Smooth muscle cell (in vitro differentiated cells): Measurements from ENCODE around the gene INPP5A. TPM values are rescaled to one million over a fixed set of nuclear protein-coding genes. Genes with fewer than 3 reads are reported as not detected.
"Not testable (repeated sequence)": the region's sequence is repeated elsewhere in the genome, so short reads cannot be mapped to it uniquely, and the experiment has no call there.

Experiments used
- DNase-seq: peaks from one replicate; lab custom pipeline; 2025; ENCODE audit not compliant: unreplicated experiment; lab: John Stamatoyannopoulos, UW
- H2AFZ ChIP-seq: fragments of 200-600 bp; sonication (generic); 2 replicates; pipeline ENCODE4 v1.6.0; 2016; ENCODE audit warnings: antibody characterized with exemption, low read depth, mild to moderate bottlenecking
- H3F3A ChIP-seq: fragments of 200-600 bp; sonication (generic); 2 replicates; pipeline ENCODE4 v1.6.0; 2017; ENCODE audit warnings: antibody characterized with exemption, low read depth
- H3K27ac ChIP-seq: fragments of 200-600 bp; sonication (generic); 2 replicates; pipeline ENCODE4 v1.5.1; 2016; ENCODE audit warnings: low read depth, mild to moderate bottlenecking
- H3K27me3 ChIP-seq: fragments of 200-600 bp; sonication (generic); 2 replicates; pipeline ENCODE4 v1.6.1; 2016; ENCODE audit warnings: low read depth, mild to moderate bottlenecking
- H3K36me3 ChIP-seq: fragments of 200-600 bp; sonication (generic); 2 replicates; pipeline ENCODE4 v1.5.1; 2016; ENCODE audit warnings: low read depth
- H3K4me1 ChIP-seq: fragments of 200-600 bp; sonication (generic); 2 replicates; pipeline ENCODE4 v1.5.1; 2016; ENCODE audit warnings: low read depth
- H3K4me2 ChIP-seq: fragments of 200-600 bp; sonication (generic); 2 replicates; pipeline ENCODE4 v1.6.0; 2016; ENCODE audit warnings: mild to moderate bottlenecking
- H3K4me3 ChIP-seq: fragments of 200-600 bp; sonication (generic); 2 replicates; pipeline ENCODE4 v1.5.1; 2016; ENCODE audit warnings: mild to moderate bottlenecking
- H3K79me2 ChIP-seq: fragments of 200-600 bp; sonication (generic); 2 replicates; pipeline ENCODE4 v1.6.0; 2016; ENCODE audit warnings: low read depth, mild to moderate bottlenecking
- H3K9ac ChIP-seq: fragments of 200-600 bp; sonication (generic); 2 replicates; pipeline ENCODE4 v1.6.0; 2016; ENCODE audit warnings: low read depth
- H3K9me3 ChIP-seq: fragments of 200-600 bp; sonication (generic); replicated peaks from 2 replicates; pipeline ENCODE4 v1.5.1; 2016; ENCODE audit warnings: low read depth
- H4K20me1 ChIP-seq: fragments of 200-600 bp; sonication (generic); 2 replicates; pipeline ENCODE4 v1.6.0; 2016; ENCODE audit warnings: low read depth
- WGBS: methylation state at CpG from one replicate; pipeline ENCODE4 v1.1.7; 2016; ENCODE audit warnings: low lambda C conversion rate; 5-methylcytosine and 5-hydroxymethylcytosine counted together
- polyA plus RNA-seq: library from polyadenylated mRNA; unstranded; fragments of >200 nt; fragmentation: Nextera tagmentation; extraction: Ambion mirVana; gene quantifications from 2 replicates; pipeline ENCODE4 v1.2.1, GENCODE V29; 2016
- total RNA-seq: library from RNA; depleted of rRNA; stranded (reverse); fragments of >200 nt; gene quantifications from 2 replicates; pipeline ENCODE4 v1.2.3, GENCODE V29; 2014
- TF ChIP-seq, protein P1 (sequence below): fragments of 200-600 bp; sonication (generic); IDR thresholded peaks from 2 replicates; pipeline ENCODE4 v1.5.1; 2017; ENCODE audit warnings: borderline replicate concordance, mild to moderate bottlenecking, antibody characterized with exemption; ENCODE audit not compliant: insufficient read depth, poor library complexity, severe bottlenecking

Gene INPP5A
- total and polyA plus RNA-seq, 2 experiments from 2014 or later, result 48.0 to 55.9 TPM

DNA sequence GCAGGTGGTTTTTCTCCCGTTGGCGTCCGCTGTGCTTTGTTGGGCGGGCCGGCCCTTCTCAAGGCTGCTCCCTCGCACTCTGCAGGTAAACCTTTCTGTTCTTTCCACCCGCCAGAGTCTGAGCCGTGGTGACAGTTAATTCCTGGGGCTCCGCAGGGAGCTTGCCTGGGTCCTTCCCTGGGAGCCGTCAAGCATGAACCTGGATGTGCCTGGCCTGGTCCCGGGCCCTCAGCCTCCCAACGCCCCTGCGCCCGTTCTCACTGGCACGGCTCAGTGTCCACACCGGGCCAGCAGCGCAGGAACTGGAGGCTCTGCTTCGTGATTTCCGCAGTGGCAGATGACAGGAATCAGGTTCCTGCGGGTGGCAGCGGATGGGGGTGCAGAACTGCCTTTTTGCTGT, 259.3 kb downstream of the INPP5A start:
- H3K9me3 ChIP-seq, result no peaks in the 10 kb centered on the region
- WGBS, result 91% methylated on average over 21 of the region's 21 CpGs
- H3K27ac ChIP-seq, result no peak overlapping the region
- H3K27me3 ChIP-seq, result peaks cover 8% of the 10 kb centered on the region
- TF ChIP-seq, protein P1, sequence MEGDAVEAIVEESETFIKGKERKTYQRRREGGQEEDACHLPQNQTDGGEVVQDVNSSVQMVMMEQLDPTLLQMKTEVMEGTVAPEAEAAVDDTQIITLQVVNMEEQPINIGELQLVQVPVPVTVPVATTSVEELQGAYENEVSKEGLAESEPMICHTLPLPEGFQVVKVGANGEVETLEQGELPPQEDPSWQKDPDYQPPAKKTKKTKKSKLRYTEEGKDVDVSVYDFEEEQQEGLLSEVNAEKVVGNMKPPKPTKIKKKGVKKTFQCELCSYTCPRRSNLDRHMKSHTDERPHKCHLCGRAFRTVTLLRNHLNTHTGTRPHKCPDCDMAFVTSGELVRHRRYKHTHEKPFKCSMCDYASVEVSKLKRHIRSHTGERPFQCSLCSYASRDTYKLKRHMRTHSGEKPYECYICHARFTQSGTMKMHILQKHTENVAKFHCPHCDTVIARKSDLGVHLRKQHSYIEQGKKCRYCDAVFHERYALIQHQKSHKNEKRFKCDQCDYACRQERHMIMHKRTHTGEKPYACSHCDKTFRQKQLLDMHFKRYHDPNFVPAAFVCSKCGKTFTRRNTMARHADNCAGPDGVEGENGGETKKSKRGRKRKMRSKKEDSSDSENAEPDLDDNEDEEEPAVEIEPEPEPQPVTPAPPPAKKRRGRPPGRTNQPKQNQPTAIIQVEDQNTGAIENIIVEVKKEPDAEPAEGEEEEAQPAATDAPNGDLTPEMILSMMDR, result no peak
- no peak overlapping the region for H2AFZ ChIP-seq
- H3K79me2 ChIP-seq, result no peaks in the 10 kb centered on the region
- no peaks in the 10 kb centered on the region for H3K36me3 ChIP-seq
- H4K20me1 ChIP-seq, result no peaks in the 10 kb centered on the region
- H3K9ac ChIP-seq, result no peak overlapping the region
- no peak overlapping the region for H3K4me3 ChIP-seq
- H3K4me1 ChIP-seq, result no peaks in the 10 kb centered on the region
- DNase-seq, result no peak
- no peak overlapping the region for H3K4me2 ChIP-seq
- H3F3A ChIP-seq, result no peaks in the 10 kb centered on the region

DNA sequence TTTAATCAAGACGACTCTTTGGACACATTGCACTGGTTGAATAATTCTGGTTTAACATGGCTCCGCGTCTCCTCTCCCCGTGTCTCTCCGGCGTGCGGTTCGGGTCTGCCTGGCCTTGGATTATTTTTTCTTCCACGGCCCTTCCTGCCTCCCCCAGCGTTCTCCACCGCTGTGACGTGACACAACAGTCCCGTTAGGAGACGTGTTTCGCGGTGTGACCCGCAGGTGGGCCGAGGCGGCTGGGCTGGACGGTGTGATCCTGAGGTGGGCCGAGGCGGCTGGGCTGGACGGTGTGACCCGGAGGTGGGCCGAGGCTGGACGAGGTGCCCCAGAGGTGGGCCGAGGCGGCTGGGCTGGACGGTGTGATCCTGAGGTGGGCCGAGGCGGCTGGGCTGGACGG, 260.4 kb downstream of the INPP5A start:
- H3F3A ChIP-seq, H3K9ac ChIP-seq, H3K4me3 ChIP-seq, H3K4me1 ChIP-seq, H3K4me2 ChIP-seq, H3K36me3 ChIP-seq, H2AFZ ChIP-seq, H4K20me1 ChIP-seq, H3K9me3 ChIP-seq, H3K79me2 ChIP-seq, H3K27me3 ChIP-seq, DNase-seq, H3K27ac ChIP-seq: not testable (repeated sequence)
- WGBS, result 96% methylated on average over 25 of the region's 32 CpGs

DNA sequence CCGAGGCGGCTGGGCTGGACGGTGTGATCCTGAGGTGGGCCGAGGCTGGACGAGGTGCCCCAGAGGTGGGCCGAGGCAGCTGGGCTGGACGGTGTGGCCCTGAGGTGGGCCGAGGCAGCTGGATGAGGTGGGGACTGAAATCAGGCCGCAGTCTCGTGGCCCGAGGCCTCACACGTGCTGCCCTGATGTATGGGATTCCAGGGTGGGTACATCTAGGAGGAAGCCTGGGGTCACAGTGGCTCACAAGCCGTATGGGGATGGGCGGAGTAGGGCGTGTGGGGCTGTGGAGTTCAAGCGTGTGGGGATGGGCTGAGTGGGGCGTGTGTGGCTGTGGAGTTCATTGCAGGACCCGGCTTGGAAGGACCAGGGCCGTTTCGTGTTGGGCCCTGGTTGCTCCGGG, 260.8 kb downstream of the INPP5A start:
- Histone ChIP-seq H3K9me3 (no peaks in the 10 kb centered on the region), H3K4me3 (no peak overlapping the region), H4K20me1 (no peaks in the 10 kb centered on the region), H3K36me3 (no peaks in the 10 kb centered on the region), H3K9ac (no peak overlapping the region), H3K4me1 (no peaks in the 10 kb centered on the region), H2AFZ (no peak overlapping the region), H3K27ac (no peak overlapping the region), H3K27me3 (peaks cover 8% of the 10 kb centered on the region), H3F3A (no peaks in the 10 kb centered on the region), H3K4me2 (no peak overlapping the region), H3K79me2 (no peaks in the 10 kb centered on the region)
- no peak for DNase-seq
- TF ChIP-seq, protein P1, result no peak
- 93% methylated on average over 21 of the region's 21 CpGs for WGBS

DNA sequence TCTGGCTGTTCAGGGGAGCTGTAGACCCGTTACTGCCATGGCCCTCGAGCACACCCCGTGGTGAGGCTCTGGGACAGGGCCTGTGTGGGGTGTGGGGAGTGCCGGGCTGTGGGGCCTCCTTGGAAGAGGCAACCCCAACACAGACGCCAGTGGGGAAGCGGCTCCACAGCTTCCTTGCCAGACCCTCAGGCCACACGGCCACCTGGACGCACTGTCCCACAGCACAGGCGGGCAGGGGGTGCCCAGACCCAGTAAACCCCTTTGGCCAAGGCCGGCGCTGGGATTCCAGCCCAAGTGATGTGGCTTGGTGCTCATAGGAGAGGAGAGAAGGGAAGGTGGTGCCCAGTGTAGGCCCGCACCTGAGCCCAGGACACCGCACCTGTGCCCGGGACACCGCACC, 261.3 kb downstream of the INPP5A start:
- Histone ChIP-seq H3K27ac (no peak overlapping the region), H3K79me2 (no peaks in the 10 kb centered on the region), H3K4me1 (no peaks in the 10 kb centered on the region), H3K9me3 (no peaks in the 10 kb centered on the region), H3K4me3 (no peak overlapping the region), H2AFZ (no peak overlapping the region), H3K27me3 (peaks cover 5% of the 10 kb centered on the region), H3F3A (no peaks in the 10 kb centered on the region), H3K36me3 (no peaks in the 10 kb centered on the region), H3K4me2 (no peak overlapping the region), H3K9ac (no peak overlapping the region), H4K20me1 (no peaks in the 10 kb centered on the region)
- WGBS, result 95% methylated on average over 12 of the region's 15 CpGs
- no peak for DNase-seq
- TF ChIP-seq, protein P1, result no peak
